ENCODE measurements around the gene ATF4. TPM values are rescaled to one million over a fixed set of nuclear protein-coding genes. Genes with fewer than 3 reads are reported as not detected.

ATF4 gene
- total RNA-seq, 3 donors from 2014 or later = 339 to 403 (median 347) TPM

DNA sequence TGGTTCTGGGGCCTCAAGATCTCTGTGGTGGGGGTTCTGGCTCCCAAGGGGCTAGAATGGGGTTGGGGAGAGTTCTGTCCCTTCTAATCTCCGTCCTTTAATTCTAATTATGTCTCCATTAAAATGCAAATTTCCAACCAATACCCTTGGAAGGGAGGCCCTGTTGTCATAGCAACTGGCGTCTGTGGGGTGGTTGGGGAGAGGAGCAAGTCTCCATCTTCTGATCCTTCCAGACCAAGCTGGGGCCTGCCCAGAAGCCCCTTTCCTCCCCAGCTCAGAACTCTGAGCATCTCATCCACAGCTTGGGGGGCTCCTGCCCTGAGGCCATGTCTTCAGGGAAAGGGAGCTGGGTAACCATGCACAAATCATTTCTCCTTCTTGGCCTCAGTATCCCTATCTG is 17.6 kb downstream of the ATF4 start:
- H3K4me3 ChIP-seq = no peak overlapping the region
- intact Hi-C loops (cut with DNase I; ENCODE audit: low total_unique reads) = loop anchor here (10.0 kb wide), 2 partner anchors 487 to 817 kb away; no protein-coding TSS in a partner anchor

DNA sequence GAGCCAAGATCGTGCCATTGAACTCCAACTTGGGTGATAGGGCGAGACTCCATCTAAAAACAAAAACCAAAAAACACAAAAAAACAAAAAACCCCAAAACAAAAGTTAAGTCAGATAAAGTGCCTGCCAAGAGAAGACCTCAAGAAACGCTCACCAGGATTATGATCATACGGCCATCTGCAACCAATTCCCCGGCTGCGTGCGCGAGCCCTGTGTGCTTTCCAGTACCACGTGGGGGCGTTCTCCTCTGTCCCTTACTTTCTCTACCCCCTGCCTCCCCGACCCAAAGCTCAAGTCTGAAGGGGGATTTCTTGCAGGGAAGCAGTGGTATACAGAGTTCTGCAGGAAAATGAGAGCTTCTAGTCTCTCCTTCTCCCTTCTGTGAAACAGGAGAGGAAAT is 22.7 kb downstream of the ATF4 start:
- Histone ChIP-seq H3K27ac (no peak overlapping the region), H3K36me3 (no peaks in the 10 kb centered on the region), H3K27me3 (peaks cover 0 to 21% of the 10 kb centered on the region in 2 donors), H3K4me3 (no peak overlapping the region), H3K4me1 (no peaks in the 10 kb centered on the region), H3K9me3 (no peaks in the 10 kb centered on the region)
- intact Hi-C loops (cut with DNase I; ENCODE audit: low total_unique reads) = no loop called here
- DNase-seq (ENCODE audit: low spot score in 2 of 2) = no peak
- TF ChIP-seq, protein P1, sequence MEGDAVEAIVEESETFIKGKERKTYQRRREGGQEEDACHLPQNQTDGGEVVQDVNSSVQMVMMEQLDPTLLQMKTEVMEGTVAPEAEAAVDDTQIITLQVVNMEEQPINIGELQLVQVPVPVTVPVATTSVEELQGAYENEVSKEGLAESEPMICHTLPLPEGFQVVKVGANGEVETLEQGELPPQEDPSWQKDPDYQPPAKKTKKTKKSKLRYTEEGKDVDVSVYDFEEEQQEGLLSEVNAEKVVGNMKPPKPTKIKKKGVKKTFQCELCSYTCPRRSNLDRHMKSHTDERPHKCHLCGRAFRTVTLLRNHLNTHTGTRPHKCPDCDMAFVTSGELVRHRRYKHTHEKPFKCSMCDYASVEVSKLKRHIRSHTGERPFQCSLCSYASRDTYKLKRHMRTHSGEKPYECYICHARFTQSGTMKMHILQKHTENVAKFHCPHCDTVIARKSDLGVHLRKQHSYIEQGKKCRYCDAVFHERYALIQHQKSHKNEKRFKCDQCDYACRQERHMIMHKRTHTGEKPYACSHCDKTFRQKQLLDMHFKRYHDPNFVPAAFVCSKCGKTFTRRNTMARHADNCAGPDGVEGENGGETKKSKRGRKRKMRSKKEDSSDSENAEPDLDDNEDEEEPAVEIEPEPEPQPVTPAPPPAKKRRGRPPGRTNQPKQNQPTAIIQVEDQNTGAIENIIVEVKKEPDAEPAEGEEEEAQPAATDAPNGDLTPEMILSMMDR (IDR thresholded peaks at IDR 0.05) = no peak
- no peak for TF ChIP-seq POLR2A (IDR thresholded peaks at IDR 0.05)
- no peak for TF ChIP-seq POLR2AphosphoS5 (IDR thresholded peaks at IDR 0.05)

More for the DNA sequence above, 17.6 kb downstream of the ATF4 start:
- Histone ChIP-seq H3K27me3 (no peaks in the 10 kb centered on the region), H3K36me3 (no peaks in the 10 kb centered on the region), H3K4me1 (peaks cover 0 to 5% of the 10 kb centered on the region in 2 donors), H3K27ac (no peak overlapping the region), H3K9me3 (no peaks in the 10 kb centered on the region)
- no peak for DNase-seq (ENCODE audit: low spot score in 2 of 2)
- TF ChIP-seq POLR2A (IDR thresholded peaks at IDR 0.05) (no peak), POLR2AphosphoS5 (IDR thresholded peaks at IDR 0.05) (no peak)
- TF ChIP-seq, protein P1 (IDR thresholded peaks at IDR 0.05) = no peak

DNA sequence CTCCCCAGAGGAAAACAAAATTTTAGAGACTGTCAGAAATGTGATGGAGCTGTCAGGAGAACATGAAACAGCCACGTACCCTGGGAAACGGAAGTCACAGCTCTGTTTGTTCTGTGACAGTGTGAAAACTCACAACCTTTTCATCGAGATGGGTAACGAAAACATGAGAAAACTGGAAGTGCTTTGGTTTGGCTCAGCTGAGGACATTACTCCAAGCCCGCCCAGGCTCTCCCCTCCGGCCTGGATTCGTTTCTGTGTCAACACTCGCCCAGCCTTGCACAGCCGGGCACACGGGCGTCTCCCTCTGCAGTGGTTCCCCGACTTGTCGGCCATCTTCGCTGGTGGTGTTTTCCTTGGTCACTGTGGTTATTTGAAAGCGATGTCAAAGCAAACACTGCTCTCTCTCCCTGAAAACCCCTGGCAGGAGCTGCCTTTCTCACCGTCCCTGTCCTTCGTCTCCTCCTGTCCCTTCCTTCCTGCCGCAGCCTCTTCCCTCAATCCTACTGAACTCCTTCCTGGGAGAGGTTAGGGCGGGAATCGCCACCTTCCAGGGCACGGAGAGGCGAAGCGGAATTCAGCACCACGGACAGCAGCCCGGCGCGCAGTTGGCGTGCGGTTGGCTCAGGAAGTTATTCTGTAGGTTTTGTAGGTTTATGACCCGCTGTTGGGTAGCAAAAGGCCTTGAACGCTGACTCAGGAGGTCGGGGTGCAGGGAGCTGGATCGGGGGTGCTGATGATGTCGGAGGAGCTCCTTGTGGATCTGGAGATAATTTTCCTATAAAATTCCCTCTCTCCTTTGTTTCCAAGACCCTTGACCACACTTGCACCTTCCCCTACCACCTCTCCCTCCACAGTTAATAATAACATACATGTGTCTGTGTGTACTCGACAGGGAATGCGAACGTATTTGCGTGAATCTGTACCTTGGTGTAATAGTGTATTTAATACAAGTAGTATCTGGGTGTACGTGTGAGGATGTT is 25.3 kb downstream of the ATF4 start:
- intact Hi-C loops (cut with DNase I; ENCODE audit: low total_unique reads) = no loop called here
- peaks cover 0 to 39% of the 10 kb centered on the region in 2 donors for H3K27me3 ChIP-seq
- no peaks in the 10 kb centered on the region for H3K9me3 ChIP-seq
- H3K36me3 ChIP-seq = no peaks in the 10 kb centered on the region
- no peaks in the 10 kb centered on the region for H3K4me1 ChIP-seq
- TF ChIP-seq POLR2AphosphoS5 (IDR thresholded peaks at IDR 0.05) (no peak), POLR2A (IDR thresholded peaks at IDR 0.05) (no peak)
- TF ChIP-seq, protein P1 (IDR thresholded peaks at IDR 0.05) = no peak
- DNase-seq (ENCODE audit: low spot score in 2 of 2) = no peak
- no peak overlapping the region for H3K27ac ChIP-seq
- H3K4me3 ChIP-seq = no peak overlapping the region

DNA sequence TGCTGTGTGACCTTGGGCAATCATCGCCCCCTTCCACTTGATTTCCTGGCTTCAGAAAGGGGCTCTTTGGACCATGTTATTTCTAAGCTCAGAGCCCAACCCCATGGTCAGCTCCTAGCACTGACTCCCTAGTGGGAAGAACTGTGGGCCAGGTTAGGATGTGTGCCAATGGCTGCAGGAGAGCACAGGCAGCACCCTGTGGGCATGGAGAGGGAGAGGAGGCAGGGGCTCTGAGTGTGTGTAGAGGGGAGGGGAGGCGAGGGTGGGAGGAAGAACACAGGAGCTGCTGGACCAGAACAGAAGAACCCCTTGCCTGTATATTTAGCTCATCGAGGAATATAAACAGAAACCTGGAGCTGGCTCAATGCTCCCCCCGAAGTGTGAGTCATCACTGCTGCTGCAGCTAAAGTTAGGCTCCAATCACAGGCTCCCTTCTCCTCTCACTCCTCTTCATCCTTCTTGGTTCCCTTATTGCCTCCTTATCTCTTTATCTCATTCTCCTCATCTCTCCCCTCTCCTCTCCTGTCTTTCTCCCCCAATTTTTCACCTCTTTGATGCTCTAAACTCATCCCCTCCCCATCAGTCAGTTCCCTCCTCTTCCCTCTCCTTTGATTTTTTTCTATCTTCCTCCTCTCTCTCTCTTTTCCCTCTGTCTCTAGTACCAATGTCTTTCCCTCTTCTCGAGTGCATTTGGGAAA is 26.7 kb downstream of the ATF4 start:
- H3K36me3 ChIP-seq = no peaks in the 10 kb centered on the region
- DNase-seq (ENCODE audit: low spot score in 2 of 2) = no peak
- TF ChIP-seq, protein P1 (IDR thresholded peaks at IDR 0.05) = no peak
- no peaks in the 10 kb centered on the region for H3K4me1 ChIP-seq
- intact Hi-C loops (cut with DNase I; ENCODE audit: low total_unique reads) = no loop called here
- no peak overlapping the region for H3K27ac ChIP-seq
- no peaks in the 10 kb centered on the region for H3K9me3 ChIP-seq
- H3K27me3 ChIP-seq = peaks cover 0 to 42% of the 10 kb centered on the region in 2 donors
- no peak overlapping the region for H3K4me3 ChIP-seq

DNA sequence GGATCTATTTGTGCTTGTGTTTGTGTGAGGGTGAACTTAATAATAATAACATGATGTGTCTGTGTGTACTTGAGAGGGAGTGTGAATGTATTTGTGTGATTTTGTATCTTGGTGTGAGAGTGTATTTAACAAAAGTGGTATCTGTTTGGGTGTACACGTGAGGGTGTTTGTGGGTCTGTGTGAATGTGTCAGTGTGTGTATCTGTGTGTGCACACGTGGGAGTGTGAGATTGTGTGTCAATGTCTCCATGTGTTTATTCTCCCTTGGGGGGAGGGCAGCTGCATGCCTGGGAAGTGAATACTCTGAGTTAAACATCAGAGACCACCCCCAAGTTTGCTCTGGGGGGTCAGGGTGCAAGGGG is 27.2 kb downstream of the ATF4 start:
- peaks cover 0 to 42% of the 10 kb centered on the region in 2 donors for H3K27me3 ChIP-seq
- no peak overlapping the region for H3K4me3 ChIP-seq
- no peak for DNase-seq (ENCODE audit: low spot score in 2 of 2)
- TF ChIP-seq, protein P1 (IDR thresholded peaks at IDR 0.05) = no peak
- TF ChIP-seq POLR2A (IDR thresholded peaks at IDR 0.05) (no peak), POLR2AphosphoS5 (IDR thresholded peaks at IDR 0.05) (no peak)
- intact Hi-C loops (cut with DNase I; ENCODE audit: low total_unique reads) = no loop called here
- H3K36me3 ChIP-seq = no peaks in the 10 kb centered on the region
- H3K27ac ChIP-seq = no peak overlapping the region
- H3K4me1 ChIP-seq = no peaks in the 10 kb centered on the region
- no peaks in the 10 kb centered on the region for H3K9me3 ChIP-seq

Measured in breast epithelium (tissue), 4 donors.